ENCODE results near the gene KLF6. TPM values are rescaled to one million over a fixed set of nuclear protein-coding genes. Genes with fewer than 3 reads are reported as not detected.

KLF6 gene
- total RNA-seq, 1 experiment from 2014 or later = 27.9 TPM

DNA sequence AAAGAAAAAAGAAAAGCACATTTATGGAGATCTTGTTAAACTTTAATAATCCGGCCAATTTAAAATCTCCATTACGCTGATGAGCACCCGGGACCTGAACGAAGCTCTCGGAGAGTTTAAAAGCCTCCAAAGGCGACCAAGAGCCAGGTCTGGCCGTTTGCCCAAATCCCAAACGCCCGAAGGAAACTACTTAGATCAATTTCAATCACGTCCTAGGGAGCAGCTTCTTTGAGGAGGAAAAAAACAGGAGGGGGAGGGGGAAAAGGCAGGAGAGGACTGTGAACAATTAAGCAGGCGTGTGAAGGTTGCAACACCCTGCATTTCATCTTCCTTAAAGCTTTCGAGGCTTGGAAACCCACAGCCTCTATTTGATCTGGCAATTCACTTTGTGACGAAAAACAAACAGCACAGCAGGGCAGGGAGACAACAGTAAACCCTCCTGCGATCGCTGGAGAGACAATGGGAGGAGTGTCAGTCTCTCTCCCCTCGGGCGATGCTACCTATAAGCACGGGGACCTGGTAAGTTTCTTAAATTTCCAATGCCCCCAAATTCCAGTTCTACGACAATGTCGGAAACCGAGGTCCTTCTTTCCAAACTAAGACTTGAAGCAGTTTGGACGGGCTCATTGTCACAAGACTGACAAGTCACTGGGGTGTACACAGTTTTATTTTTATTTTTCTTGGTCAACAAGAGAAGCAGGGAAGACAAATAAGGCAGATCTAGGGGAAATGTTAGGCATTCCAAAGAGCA, 1.2 kb downstream of the KLF6 start:
- DNase-seq (ENCODE audit: low spot score) = peak; percentile 53
- no peaks in the 10 kb centered on the region for H3K9me3 Mint-ChIP-seq
- peak overlapping the region; percentile 97 for H3K27ac Mint-ChIP-seq
- TF ChIP-seq, protein P1, sequence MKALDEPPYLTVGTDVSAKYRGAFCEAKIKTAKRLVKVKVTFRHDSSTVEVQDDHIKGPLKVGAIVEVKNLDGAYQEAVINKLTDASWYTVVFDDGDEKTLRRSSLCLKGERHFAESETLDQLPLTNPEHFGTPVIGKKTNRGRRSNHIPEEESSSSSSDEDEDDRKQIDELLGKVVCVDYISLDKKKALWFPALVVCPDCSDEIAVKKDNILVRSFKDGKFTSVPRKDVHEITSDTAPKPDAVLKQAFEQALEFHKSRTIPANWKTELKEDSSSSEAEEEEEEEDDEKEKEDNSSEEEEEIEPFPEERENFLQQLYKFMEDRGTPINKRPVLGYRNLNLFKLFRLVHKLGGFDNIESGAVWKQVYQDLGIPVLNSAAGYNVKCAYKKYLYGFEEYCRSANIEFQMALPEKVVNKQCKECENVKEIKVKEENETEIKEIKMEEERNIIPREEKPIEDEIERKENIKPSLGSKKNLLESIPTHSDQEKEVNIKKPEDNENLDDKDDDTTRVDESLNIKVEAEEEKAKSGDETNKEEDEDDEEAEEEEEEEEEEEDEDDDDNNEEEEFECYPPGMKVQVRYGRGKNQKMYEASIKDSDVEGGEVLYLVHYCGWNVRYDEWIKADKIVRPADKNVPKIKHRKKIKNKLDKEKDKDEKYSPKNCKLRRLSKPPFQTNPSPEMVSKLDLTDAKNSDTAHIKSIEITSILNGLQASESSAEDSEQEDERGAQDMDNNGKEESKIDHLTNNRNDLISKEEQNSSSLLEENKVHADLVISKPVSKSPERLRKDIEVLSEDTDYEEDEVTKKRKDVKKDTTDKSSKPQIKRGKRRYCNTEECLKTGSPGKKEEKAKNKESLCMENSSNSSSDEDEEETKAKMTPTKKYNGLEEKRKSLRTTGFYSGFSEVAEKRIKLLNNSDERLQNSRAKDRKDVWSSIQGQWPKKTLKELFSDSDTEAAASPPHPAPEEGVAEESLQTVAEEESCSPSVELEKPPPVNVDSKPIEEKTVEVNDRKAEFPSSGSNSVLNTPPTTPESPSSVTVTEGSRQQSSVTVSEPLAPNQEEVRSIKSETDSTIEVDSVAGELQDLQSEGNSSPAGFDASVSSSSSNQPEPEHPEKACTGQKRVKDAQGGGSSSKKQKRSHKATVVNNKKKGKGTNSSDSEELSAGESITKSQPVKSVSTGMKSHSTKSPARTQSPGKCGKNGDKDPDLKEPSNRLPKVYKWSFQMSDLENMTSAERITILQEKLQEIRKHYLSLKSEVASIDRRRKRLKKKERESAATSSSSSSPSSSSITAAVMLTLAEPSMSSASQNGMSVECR (CRISPR knock-in tag; IDR thresholded peaks at IDR 0.05; ENCODE audit: borderline replicate concordance) = no peak
- TF ChIP-seq, protein P2, sequence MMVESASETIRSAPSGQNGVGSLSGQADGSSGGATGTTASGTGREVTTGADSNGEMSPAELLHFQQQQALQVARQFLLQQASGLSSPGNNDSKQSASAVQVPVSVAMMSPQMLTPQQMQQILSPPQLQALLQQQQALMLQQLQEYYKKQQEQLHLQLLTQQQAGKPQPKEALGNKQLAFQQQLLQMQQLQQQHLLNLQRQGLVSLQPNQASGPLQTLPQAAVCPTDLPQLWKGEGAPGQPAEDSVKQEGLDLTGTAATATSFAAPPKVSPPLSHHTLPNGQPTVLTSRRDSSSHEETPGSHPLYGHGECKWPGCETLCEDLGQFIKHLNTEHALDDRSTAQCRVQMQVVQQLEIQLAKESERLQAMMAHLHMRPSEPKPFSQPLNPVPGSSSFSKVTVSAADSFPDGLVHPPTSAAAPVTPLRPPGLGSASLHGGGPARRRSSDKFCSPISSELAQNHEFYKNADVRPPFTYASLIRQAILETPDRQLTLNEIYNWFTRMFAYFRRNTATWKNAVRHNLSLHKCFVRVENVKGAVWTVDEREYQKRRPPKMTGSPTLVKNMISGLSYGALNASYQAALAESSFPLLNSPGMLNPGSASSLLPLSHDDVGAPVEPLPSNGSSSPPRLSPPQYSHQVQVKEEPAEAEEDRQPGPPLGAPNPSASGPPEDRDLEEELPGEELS (CRISPR knock-in tag; IDR thresholded peaks at IDR 0.05) = 0 out of 2 replicates have a peak, but pooled peaks have one; percentile 29
- TF ChIP-seq FOXK1 (CRISPR knock-in tag; IDR thresholded peaks at IDR 0.05) (peak; percentile 34; the same call in 1 of the 2 replicates), GABPB1 (CRISPR knock-in tag; IDR thresholded peaks at IDR 0.05) (peak; percentile 17; the same call in 1 of the 2 replicates)
- peak; percentile 7 for ATAC-seq
- peaks cover 32% of the 10 kb centered on the region for H3K36me3 Mint-ChIP-seq
- no peaks in the 10 kb centered on the region for H3K27me3 Mint-ChIP-seq (ENCODE audit: low read depth)
- H3K4me1 Mint-ChIP-seq = peaks cover 46% of the 10 kb centered on the region
- CTCF ChIA-PET = no interaction called here
- POLR2A ChIA-PET = interaction anchor here (0.9 to 2.9 kb wide), 6 partner anchors 8 to 172 kb away, joined by 3 to 23 read pairs (median 12); no protein-coding TSS in a partner anchor
- H3K4me3 Mint-ChIP-seq = peak overlapping the region; percentile 94

DNA sequence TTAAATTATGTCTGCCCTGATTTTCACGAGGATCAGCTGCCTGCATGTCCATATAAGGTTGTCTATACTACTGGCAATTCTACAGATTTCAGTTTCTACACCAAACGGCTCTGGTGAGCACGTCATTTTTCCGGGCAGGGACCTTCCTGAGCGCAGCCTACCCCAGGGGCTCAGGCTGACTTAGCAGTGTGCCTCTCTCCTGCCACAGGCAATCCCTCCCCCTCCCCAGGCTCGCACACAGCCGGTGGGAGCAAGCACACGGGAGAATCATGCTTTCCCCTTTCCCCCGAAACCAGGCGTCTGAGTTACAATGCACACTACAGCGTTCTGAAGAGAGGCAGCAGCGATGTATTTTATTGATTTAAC, 1.7 kb downstream of the KLF6 start:
- Mint-ChIP-seq H3K36me3 (peaks cover 37% of the 10 kb centered on the region), H3K9me3 (no peaks in the 10 kb centered on the region), H3K27ac (peak overlapping the region; percentile 97), H3K4me3 (peak overlapping the region; percentile 94), H3K27me3 (ENCODE audit: low read depth) (no peaks in the 10 kb centered on the region), H3K4me1 (peaks cover 46% of the 10 kb centered on the region)
- CTCF ChIA-PET = no interaction called here
- ATAC-seq = peak; percentile 9
- DNase-seq (ENCODE audit: low spot score) = peak; percentile 62
- TF ChIP-seq ATF1 (CRISPR knock-in tag; IDR thresholded peaks at IDR 0.05) (no peak), CBFB (CRISPR knock-in tag; IDR thresholded peaks at IDR 0.05; ENCODE audit: low read depth) (no peak)
- TF ChIP-seq, protein P3, sequence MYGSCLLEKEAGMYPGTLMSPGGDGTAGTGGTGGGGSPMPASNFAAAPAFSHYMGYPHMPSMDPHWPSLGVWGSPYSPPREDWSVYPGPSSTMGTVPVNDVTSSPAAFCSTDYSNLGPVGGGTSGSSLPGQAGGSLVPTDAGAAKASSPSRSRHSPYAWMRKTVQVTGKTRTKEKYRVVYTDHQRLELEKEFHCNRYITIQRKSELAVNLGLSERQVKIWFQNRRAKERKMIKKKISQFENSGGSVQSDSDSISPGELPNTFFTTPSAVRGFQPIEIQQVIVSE (CRISPR knock-in tag; IDR thresholded peaks at IDR 0.05; ENCODE audit: borderline replicate concordance) = no peak
- TF ChIP-seq, protein P4, sequence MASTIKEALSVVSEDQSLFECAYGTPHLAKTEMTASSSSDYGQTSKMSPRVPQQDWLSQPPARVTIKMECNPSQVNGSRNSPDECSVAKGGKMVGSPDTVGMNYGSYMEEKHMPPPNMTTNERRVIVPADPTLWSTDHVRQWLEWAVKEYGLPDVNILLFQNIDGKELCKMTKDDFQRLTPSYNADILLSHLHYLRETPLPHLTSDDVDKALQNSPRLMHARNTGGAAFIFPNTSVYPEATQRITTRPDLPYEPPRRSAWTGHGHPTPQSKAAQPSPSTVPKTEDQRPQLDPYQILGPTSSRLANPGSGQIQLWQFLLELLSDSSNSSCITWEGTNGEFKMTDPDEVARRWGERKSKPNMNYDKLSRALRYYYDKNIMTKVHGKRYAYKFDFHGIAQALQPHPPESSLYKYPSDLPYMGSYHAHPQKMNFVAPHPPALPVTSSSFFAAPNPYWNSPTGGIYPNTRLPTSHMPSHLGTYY (CRISPR knock-in tag; IDR thresholded peaks at IDR 0.05) = no peak
- POLR2A ChIA-PET = interaction anchor here (0.7 to 2.6 kb wide), 2 partner anchors 47 to 97 kb away, joined by 5 to 13 read pairs; no protein-coding TSS in a partner anchor

DNA sequence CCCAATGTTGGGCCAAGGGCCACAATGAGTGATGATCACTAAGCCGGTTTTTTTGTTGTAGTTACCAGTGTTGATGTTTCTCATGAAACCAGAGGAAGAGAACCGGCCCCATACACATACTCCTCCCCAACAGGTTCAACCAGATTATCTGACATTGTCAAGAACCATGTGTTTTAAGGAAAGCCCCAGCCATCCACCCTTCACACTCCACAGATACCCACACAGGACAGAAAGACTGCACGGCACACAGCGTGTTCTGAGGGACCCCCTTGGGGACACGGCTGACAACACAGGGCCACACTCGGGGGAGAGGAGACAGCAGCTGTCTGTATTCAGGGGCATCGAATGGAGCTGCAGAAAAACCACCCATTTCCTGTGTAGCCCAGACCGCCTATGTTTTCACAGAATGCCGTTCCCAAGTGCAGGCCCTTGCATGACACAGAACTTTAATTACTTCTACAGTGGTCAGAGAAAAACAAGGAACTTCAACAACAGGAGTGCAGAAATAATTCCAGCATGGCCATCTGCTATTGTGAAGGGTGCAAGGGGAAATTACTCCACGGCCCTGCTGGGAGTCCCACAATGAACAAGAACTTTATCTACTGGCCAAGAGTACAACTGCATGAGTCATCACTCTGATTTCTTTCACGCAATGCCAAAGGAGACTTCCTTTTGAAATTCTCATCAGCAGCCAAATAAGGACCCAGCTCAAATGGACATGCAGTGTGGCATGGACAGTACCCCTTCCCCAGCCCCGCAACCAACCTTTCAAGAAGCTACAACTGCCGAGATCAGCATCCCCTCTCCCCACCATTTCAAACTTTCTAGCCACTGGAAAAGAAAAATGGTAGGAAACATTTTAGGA, 2.3 kb downstream of the KLF6 start:
- peak overlapping the region; percentile 97 for H3K27ac Mint-ChIP-seq
- peaks cover 42% of the 10 kb centered on the region for H3K4me1 Mint-ChIP-seq
- CTCF ChIA-PET = no interaction called here
- ATAC-seq (no peak), DNase-seq (ENCODE audit: low spot score) (no peak)
- TF ChIP-seq GABPB1 (CRISPR knock-in tag; IDR thresholded peaks at IDR 0.05) (0 out of 2 replicates have a peak, but pooled peaks have one; percentile 25), ETV6 (CRISPR knock-in tag; IDR thresholded peaks at IDR 0.05) (0 out of 2 replicates have a peak, but pooled peaks have one; percentile 10), ZNF219 (CRISPR knock-in tag; IDR thresholded peaks at IDR 0.05; ENCODE audit: borderline replicate concordance) (no peak), ZNF232 (CRISPR knock-in tag; IDR thresholded peaks at IDR 0.05) (no peak)
- peak overlapping the region; percentile 94 for H3K4me3 Mint-ChIP-seq
- no peaks in the 10 kb centered on the region for H3K9me3 Mint-ChIP-seq
- H3K27me3 Mint-ChIP-seq (ENCODE audit: low read depth) = no peaks in the 10 kb centered on the region
- peaks cover 43% of the 10 kb centered on the region for H3K36me3 Mint-ChIP-seq
- POLR2A ChIA-PET = interaction anchor here (0.7 kb wide), 1 partner anchor 98 kb away, joined by 5 read pairs; no protein-coding TSS in a partner anchor
